CD4-positive, alpha-beta T cell treated with Interleukin-6 for 4 hours (primary cell): Measurements from ENCODE around the gene HRH3.

Experiments
- DNase-seq: peaks from one replicate; pipeline ENCODE4 v3.0.0-alpha.2; 2020; ENCODE audit warnings: mixed read lengths

HRH3 gene

DNA sequence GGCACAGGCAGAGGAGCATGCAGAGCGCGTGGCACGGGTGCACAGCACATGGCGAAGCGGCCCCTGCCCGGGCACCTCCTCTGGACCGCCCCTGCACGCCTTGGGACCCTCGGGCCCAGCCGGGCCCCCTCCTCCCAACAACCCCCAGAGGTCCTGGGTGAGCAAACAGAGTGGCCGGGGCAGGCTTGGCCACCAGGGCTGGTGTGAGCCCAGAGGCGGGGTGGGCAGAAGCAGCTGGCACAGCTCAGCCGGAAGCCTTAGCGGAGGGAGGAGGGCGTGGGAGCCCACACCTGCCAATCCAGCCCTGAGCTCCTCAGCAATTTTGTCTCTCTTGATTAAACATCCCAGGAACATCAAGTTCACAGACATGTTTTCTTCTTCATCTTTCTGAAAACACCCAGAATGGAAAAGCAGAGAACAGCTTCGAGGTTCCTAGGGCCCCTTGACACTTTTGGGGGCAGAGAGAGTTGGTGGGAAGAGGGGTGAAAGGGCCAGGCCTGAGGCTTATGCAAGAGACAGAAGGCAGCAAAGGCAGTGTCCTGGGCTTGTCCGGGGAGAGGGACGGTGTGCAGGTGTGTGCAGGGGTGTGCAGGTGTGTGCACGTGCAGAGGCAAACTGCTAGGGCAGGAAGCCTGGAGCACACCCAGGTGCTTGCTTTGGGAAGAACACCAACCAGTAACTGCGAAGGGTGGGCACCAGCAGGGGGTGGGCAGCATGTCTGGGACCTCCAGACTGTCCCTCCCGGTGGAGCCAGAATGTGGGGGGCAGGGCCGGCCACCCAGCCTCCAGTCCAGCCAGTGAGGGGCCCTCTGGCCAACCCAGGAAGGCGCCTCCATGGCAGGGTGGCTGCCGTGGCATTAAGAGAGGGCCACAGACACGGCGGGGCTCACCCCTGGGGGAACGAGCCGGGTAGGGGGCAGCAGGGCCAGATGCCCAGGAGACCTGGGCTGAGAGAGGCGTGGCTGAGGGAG is 4.8 kb downstream of the HRH3 start:
- no peak for DNase-seq

GRCh38 chr20:62214067-62214466 is 6.0 kb downstream of the HRH3 start:
- no peak for DNase-seq

DNA sequence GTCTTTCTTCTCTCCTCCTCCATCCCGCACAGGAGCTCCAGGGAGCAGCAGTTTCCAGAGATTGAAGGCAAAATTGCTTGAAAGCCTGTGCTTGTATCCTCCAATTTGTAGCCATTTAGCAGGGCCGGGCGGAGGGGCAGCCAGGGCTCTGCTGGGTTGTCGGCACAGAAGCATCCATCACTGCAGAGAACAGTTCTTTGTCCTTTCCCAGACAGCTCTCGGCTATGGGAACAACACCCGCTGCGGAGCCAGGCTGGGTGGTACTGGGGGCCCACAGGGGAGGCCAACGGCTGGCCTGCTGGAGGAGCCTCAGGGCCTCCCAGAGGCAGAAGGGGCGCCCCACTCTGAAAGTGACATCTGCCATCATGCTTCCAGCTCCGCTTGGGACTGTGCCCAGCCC is 7.8 kb downstream of the HRH3 start:
- DNase-seq, result no peak

GRCh38 chr20:62211769-62212288 is 8.2 kb downstream of the HRH3 start:
- DNase-seq, result no peak

GRCh38 chr20:62211216-62211615 is 8.9 kb downstream of the HRH3 start:
- DNase-seq, result no peak

- DNase-seq, result no peak
These were observed 9.6 kb downstream of the HRH3 start for GRCh38 chr20:62210496-62210855.

GRCh38 chr20:62209850-62210495 is 10.1 kb downstream of the HRH3 start:
- DNase-seq, result no peak

DNA sequence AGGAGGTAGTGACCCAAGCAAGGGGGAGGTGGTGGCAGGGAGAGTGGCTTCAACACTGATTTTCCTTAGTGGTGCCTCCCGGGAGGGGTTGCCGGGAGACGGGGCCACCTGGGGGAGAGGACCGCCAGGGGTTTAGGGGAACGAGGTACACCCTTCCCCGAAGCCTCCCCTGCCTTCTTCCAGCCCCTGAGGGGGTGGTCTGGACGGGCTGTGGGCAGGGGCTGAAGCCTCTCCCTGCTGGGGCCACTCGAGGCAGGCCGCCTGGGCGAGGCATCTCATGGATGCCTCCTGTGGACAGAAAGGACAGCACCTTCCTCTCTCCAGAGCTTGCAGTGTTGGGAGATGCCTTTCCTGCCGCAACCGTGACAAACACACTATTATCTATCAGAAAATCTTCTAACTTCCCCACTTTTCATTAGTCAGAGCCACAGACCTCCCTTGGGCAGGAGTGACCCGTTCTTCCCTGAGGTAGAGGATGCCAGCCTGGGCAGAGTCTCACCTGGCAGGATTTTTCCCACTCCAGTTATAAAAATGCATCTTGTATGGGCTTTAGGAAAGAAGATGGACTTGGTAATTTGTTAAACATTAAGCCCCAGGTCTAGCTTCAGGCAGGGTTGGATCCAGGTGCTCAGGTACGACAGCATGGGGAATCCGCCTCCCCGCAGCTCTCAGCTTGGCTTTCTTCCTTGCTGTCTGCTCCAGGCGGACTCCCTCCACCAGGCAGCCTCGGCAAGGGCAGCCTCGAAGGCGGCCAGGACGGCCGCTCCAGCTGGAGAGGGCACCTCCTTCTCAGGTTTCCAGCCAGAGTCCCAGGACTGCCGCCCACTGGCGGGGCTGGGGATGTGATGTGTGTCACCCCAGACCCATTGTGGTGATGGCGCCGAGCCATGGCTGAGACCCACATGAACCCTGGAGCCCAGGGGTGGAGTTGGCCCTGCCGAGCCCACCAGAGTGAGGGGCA is 11.0 kb downstream of the HRH3 start:
- no peak for DNase-seq

GRCh38 chr20:62208061-62208794 is 11.8 kb downstream of the HRH3 start:
- DNase-seq, result no peak

- no peak for DNase-seq
These were observed 13.7 kb downstream of the HRH3 start for GRCh38 chr20:62206388-62206775.

GRCh38 chr20:62205618-62206387 is 14.3 kb downstream of the HRH3 start:
- no peak for DNase-seq

DNA sequence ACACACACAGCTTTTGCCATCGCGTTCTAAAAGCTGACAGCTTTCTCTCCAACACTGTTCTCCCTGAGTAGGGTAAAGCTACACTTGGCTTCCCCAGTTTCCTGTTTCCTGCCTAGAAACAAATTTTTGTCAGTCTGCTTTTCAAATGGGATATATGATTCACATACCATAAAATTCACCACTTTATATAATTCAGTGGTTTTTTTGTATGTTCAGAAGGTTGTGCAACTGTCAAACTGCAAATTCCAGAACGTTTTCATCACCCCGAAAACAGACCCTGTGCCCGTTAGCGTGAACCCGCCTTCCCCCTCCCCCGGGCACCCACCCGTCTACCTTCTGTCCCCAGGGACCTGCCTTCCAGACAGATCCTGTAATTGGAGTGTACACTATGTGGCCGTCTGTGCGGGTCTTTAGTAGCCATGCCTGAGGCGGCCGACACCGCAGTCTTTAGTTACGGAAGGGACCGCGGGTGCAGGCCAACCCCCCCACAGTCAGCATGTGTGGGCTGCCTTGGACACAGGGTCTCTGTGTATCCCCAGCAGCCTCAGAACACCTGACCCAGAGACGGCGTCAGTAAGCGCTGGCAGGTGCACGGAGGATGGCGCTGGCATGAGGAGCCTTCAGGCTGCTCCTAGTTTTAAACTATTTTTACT is 16.6 kb downstream of the HRH3 start:
- no peak for DNase-seq

DNA sequence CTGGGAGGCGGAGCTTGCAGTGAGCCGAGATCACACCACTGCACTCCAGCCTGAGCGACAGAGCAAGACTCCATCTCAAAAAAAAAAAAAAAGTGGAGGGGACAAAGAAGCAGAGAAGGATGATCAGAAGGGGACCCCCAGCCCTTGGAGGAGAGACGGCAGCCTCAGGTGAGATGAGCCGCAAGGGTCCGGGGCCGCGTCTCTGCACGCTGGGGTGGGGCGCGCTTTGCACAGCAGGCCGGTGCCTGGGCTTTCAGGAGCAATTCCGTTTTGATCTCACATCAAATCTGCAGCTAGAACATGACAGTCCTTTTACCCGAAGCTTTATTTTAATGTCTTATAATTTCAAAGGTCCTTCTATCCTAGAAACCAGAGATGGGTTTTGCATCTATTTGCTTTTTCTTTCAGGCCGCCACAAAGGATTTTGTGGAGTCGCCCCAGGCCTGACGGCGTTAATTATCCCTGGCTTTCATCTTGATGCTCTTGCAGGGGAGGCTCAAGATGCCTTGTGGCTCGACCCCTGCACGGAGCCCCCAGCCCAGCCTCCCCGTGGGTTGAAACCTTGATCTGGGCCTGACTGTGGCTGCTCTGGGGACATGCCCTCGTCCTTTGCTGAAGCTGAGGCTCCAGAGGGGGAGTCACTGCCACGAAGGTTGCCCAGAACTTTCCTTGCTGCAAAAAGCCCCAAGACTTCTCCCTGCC is 17.3 kb downstream of the HRH3 start:
- DNase-seq, result no peak

DNA sequence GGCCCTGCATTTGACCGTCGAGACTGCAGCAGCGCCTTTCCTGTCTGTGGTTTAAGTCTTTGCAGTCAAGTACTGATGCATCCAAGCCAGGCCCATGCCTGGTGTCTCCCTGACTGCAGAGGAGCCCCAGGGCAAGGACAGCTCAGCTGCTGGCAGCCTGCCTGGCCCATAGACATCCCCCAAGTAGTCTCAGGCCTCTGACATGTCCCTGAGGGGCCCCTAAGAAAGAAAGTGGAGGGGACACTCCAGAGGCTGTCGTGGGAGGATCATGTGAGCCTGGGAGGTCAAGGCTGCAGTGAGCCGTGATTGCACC is 18.0 kb downstream of the HRH3 start:
- no peak for DNase-seq

- DNase-seq, result no peak
These were observed 18.6 kb downstream of the HRH3 start for GRCh38 chr20:62201173-62202082.

DNA sequence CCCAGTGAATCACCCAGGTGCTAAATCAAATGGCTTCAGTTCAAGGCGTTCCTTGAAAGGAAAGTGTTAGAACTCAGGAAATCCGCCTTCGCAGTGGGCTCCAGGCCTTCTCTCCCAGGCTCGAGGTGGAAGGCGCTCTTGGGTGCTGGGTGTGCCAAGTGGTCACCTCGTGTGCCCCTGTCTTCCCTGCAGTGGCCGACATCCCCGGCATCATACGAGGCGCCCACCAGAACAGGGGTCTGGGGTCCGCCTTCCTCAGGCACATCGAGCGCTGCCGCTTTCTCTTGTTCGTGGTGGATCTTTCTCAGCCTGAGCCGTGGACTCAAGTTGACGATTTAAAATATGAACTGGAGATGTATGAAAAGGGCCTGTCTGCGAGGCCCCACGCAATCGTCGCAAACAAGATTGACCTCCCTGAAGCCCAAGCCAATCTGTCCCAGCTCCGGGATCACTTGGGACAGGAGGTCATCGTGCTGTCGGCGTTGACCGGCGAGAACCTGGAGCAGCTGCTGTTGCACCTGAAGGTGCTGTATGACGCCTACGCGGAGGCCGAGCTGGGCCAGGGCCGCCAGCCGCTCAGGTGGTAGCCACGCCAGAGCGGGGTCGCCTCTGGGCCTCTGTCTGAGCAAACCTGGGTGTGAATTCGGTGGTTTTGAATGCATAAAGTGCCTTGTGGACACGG is 19.4 kb downstream of the HRH3 start:
- no peak for DNase-seq

- DNase-seq, result no peak
These were observed 21.1 kb downstream of the HRH3 start for GRCh38 chr20:62198931-62199330.

DNA sequence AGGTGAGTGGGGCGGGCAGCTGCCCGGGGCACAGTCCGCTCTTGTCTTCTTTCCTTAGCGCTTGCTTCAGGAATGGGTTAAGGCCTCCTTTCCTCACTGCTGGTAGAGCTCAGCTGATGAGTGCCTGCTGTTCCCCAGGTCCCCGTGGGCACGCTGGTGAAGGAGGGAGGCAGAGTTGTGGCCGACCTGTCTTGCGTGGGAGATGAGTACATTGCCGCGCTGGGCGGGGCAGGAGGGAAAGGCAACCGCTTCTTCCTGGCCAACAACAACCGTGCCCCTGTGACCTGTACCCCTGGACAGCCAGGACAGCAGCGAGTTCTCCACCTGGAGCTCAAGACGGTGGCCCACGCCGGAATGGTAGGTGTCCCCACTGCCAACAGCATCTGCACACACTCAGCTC is 21.6 kb downstream of the HRH3 start:
- DNase-seq, result no peak

GRCh38 chr20:62197801-62198200 is 22.3 kb downstream of the HRH3 start:
- DNase-seq, result no peak
